SKM-1 (cell line): ENCODE results near the gene CPT1A.

Experiments used
- DNase-seq: peaks from one replicate; lab custom pipeline; 2025; ENCODE audit not compliant: unreplicated experiment; lab: John Stamatoyannopoulos, UW

The CPT1A gene

DNA sequence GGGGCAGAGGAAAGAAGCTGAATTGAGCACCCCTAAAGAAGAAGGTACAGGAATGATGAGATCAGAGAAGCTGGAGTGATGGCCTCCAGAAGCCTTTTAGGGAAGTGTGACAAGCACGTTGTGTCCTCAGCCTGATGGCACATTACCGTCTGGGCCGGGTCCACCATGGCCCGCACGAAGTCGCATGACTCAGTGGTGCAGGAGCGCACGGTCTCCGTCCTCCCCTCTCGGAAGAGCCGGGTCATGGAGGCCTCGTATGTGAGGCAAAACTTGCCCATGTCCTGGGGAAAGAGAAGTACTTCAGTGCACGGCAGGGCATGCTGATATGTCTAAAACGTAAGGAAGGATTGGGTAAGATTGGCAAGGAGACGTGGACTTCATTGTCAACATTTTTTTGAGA, 79.2 kb downstream of the CPT1A start:
- DNase-seq: no peak

DNA sequence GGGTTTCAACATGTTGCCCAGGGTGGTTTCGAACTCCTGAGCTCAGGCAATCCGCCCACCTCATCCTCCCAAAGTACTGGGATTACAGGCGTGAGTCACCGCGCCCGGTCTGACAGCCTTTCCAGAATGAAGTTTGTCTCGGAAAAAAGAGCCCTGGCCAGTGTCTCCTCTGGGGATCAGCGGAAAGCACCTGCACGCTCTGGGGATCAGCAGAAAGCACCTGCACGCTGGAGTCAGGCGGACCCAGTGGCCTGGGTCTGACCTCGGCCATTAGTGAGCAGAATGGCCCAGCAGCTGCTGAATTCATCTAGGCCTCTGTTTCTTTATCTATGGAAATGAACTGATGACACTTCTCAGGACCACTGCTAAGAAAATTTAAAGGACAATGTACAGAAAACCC, 79.9 kb downstream of the CPT1A start:
- no peak for DNase-seq

DNA sequence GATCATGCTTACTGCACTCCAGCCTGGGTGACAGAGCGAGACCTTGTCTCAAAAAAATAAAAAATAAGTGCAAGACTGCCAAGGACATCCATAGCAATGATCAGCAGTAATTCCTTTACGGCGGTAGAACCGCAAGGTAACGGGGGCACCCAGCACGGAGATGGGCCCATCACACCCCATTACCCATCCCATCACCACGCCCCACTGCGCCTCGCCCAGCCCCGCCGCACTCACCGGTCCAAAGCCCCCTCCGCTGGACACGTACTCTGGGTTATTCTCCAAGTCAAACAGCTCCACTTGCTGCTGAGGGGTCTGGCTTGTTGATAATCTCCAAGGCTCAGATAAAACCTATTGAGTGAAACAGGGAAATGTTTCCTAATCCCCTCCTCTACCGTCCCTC, 81.7 kb downstream of the CPT1A start:
- no peak for DNase-seq

DNA sequence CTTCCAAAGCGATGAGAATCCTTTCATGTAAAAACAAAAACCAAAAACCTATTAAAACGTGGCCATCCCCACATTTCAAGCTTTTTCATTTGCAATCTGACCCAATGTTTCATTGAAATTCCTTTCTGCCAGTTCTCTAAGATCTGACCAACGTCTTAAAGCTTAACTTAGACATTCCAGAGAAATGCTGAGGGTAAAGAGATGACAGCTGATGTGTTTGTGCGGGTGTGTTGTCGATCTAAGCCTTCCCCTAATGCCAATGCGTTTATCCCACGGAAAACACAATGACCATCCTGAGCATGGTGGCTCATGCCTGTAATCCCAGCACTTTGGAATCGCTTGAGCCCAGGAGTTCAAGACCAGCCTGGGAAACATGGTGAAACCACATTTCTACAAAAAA, 84.0 kb downstream of the CPT1A start:
- DNase-seq: no peak

DNA sequence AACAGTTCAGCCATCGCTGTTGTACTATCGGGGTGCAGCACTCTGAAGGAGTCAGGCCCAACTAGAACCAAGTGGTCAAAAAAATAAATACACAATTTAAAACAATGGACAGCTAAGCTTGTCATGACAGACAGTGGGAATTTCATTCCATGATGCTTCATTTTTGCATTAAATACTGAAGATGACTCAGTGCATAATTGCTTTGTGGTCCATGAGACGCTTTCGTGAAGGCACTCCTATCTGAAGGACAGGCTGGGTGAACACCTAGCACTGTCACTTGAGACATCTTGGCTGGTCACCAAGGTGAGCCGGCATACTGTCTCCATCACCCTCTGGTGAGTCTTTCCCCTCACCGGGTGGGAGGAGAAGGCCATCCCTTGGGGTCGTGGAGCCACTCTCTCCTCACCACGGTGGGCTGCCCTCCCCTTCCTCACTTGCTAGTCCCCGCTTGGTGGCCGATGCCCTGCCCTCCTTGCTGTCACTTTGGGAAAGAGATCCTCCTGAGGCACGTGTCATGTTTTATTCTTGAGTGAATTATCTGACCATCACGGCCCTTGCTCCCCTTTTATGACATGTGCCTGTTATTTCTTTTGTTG, 85.4 kb downstream of the CPT1A start:
- DNase-seq: no peak

DNA sequence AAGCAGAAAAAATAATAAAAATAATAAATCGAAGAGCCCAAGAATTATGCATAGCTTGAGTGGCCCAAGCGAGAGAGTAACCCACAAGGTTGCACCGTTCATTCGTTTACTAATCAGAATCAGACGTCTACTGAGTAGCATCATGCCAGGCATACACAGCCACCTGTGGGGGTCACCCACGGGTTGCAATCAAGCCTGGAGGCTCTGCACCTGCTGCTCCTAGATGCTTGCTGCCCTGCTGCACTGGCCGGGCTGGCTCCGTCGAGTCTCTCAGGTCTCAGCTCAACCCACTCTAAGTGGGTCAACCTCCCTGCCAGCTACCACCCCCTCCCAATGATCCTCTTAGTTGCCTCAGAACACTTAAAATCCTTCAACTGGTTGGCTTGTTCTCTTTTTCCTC, 88.4 kb downstream of the CPT1A start:
- no peak for DNase-seq

DNA sequence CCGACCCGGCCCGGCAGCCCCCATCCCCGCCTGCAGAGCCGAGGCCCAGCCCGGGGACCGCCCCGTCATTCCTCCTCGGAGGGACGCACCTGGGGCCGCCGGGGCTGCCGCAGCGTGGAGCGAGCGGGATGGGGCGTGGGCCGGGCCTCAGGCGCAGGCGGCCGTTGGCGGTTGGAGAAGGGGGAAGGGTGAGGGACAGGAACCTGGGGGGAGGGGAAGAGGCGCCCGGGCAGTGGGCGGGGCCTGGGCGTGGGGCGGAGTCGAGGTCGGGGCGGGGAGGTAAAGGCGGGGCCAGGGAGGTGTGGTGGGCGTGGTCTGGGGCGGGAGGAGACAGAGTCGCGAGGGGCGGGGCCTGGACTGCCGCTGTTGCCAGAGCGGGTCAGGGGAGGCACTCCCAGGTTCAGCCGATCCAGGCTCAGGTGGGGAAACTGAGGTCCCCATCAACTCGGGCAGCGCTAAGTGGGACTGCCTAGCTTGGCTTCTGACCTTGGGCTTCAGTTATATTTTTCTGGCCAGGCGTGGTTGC, 90.3 kb downstream of the CPT1A start, which contains the start of gene TESMIN:
TSS of gene TESMIN (minus strand) at position 190 of the 526 bp plus-strand sequence. CDS start 860 bp downstream, outside the sequence.
- peak; percentile 86 for DNase-seq

DNA sequence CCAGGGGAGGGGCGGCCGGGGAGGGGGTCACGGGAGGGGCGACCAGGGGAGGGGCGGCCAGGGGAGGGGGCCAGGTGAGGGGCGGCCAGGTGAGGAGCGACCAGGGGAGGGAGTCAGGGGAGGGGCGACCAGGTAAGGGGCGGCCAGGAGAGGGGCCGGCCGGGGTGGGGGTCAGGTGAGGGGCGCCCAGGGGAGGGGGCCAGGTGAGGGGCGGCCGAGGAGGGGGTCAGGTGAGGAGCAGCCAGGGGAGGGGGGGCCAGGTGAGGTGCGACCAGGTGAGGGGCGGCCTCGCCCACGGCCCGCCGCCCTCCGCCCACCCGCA, 90.8 kb downstream of the CPT1A start:
- no peak for DNase-seq

DNA sequence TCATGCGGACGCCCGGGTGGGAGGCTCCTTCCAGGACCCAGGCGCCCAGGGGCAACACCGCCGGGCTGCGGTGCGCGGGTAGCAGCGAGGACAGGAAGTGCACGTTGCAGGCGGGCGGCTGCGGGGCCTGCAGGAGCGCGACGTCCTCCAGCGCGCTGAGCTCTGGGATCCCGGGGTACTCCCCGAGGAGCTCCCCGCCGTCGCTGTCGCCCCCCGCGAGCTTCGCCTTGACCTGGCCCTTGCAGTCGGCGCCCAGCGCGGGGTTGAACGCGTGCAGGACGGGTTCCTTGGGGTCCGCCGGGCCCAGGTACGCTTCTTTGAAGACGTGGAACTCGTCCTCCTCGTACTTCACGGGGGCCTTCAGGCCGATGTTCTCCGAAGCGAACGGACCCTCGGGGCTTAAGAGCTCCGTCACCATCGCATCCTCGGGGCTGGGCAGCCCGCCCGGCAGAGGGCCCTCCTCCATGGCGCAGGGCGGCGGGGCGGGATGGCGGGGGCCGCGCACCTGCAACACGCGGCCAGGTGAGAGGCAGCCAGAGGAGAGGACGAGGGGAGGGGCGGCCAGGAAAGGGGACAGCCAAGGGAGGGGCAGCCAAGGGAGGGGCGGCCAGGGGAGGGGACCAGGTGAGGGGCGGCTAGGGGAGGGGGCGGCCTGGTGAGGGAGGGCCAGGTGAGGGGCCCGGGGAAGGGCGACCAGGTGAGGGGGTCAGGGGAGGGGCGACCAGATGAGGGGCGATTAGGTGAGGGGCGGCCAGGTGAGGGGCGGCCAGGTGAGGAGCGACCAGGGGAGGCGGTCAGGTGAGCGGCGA, 91.3 kb downstream of the CPT1A start:
- no peak for DNase-seq

DNA sequence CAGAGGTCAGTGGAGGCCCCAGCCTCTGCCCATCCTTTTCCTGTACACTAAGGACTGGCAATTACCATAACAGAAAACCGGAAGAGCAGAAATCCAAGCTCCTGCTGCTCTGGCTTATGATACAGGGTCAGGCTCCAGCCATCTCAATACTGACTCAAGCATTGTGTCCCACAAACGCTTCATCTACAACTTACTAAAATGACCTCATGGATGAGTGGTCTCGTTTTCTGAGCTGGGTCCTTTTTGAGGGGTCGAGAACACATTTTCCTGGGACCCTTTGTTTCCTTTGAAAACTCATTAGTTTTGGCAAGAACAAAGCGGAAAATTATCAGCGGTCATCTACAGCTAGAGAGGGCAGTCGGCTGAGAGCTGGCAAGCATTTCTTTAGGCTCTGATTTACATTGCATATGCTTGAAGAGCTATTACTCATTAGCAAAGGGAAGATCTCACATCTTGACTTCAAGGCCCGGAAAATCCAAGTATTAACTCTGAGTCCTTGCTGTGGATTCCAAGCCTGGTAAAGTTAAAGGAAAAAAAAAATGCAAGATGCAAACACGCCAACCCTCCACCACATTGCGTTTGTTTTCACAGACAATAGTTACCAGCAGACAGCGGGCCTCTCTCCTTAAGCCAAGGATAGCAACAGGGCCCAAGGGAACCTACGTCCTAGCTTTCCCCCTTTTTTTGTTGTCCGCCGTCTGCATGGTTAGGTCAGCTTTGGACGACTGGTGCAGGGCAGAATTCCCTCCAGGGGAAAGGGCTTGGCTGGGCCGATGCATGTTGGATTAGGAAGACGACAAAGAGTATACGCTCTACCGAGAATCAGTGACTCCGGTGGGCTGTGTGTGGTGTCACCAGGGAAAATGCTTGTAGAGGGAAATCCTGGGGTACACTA, 92.2 kb downstream of the CPT1A start:
- DNase-seq: peak; percentile 14

DNA sequence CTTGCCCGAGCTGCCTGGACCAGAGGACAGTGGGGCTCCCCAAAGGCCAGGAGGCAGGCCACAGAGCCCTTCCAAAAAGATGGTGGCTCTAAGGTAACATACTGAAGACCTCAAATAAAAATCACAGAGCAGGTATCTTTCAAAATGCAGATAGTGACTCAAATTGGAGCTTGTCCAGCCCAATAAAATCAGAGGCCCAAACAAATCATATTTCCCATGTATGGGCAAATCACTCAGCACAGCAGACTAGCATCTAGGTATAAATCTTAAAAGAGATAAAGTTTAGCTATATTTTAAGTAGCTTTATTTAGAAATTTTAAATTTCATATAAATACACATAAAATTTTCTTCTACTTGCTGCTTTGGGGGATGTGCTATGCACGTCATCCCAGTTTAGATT, 93.7 kb downstream of the CPT1A start:
- DNase-seq: no peak

DNA sequence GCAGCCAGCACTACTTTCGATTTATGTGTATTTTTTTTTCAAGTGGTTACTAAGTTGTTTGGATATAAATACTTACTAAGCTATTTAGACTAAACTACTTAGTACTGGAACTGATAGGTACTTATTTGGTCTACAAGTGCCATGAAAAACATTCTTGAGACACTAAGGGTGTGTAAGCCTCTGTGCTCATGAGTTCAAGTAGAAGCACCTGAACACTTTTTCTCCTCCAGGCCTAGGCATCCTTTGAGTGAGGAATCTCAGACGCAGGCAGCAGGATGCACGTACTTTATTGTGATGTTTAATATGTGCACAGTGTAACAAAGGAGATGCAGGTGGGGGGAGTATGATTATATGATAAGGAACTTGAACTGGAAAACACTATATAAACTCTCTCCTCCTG, 98.2 kb downstream of the CPT1A start:
- no peak for DNase-seq

DNA sequence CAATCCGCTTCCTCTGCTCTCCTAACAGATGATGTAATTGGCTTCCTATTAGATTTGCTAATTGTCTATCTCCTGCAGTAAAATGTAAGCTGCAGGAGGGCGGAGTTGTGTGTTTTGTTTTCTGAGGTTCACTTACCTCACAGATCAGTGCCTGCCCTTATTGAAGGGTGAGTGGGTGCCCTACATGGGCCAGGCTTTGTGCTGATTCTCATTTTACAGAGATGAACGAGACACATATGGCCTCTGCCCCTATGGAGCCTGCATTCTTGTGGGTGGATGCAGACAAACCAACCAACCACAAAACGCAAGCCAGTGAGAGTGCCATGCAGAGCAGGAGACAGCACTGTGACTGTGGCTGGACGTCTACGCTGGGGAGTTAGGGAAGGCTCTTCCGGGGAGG, 100.3 kb downstream of the CPT1A start:
- no peak for DNase-seq

DNA sequence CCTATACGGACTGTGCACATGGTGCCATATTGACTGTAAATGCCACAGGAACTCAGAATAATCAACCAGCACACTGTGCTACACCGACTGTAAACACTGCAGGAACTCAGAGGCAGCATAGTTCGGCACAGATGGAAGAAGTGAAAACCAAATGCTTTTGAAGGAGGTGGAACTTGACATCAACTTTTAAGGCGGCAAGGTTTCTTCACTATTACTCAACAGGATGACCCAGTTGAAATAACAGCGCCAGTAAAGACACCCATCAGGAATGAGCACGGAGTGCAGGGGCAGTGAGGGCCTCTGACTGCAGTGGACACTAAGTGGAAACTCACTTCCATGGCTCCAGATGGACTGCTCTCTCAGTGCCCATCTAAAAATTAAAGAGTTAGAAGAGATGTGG, 106.1 kb downstream of the CPT1A start:
- peak; percentile 56 for DNase-seq

DNA sequence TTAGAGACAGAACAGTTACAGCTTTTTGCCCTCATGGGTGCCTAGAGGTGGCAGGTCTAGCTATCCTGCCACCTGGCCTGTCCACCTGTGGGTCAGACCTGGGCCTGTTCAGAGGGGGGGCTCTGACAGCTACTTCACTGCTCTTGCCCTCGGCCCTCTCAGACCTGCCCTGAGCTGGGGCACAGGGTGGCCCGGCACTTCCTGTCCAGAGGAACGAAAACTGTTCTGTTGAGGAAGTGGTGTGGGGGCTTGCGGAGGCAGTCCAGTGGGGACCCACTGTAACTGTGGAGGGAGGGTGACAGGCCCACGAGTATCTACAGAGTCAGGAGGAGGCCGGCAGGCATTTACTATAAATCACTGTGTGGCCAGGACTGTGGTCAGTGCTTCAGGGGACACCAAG, 106.6 kb downstream of the CPT1A start:
- no peak for DNase-seq

DNA sequence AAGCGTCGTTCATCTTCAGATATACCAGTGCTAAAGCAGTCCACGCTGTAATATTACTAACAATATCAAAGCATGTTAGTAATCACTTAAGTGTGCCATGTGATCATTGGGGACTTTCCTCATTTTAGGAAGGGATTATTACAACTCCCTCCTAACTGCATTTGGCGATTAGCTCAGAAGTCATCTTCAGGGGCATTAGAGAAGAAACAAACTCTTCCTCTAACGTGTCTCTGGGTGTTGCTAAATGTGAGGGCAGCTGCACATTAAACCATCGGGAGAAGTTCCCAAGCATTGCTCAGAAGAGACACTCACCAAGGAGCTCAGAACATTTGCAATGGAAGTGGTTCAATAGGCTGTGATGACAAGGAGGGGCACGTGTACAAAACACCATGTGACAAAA, 107.6 kb downstream of the CPT1A start:
- DNase-seq: no peak

DNA sequence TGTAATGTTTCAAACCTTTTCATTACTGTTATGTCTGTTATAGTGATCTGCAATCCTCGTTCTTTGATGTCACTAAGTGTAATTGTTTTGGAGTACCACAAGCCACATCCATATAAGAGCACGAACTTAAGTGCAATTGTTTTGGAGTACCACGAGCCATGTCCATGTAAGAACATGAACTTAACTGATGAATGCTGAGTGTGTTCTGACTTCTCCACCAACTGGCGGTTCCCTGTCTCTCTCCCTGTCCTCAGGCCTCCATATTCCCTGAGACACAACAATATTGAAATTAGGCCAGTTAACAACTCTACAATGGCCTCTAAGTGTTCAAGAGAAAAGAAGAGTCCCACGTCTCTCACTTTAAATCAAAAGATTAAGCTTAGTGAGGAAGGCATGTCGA, 113.9 kb downstream of the CPT1A start:
- DNase-seq: no peak

DNA sequence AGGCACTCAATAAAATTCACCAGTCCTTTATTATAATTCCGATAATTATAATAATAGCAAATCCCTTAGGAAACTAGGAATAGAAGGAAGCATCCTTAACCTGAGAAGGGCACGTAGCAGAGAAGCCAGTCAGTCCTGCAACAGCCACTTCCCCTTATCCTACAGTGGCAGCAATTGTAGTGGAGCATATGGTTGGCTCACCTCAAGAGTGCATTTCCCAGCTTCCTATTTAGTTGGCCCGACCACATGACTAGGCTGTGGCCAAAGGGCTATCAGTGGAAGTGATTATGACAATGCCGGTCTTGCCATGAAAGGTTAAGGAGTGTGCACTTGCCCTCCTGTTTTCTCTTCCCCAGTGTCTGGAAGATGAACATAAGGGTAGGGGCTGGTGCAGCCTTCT, 117.4 kb downstream of the CPT1A start:
- peak; percentile 21 for DNase-seq

DNA sequence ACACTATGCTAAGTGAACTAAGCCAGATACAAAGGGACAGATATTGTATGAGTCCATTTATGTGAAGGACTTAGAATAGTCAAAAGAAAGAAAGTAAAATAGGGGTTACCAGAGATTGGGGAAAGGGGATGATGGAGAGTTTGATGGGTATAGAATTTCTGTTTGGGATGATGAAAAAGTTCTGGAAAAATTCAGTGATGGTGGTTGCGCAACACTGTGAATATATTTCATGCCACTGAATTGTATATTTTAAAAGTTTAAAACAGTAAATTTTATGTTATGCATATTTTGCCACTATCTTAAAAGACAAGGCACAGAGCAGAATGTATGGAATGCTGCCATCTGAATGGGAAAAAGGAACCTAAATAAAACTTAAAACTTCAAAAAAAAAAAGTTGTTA, 119.6 kb downstream of the CPT1A start:
- no peak for DNase-seq

DNA sequence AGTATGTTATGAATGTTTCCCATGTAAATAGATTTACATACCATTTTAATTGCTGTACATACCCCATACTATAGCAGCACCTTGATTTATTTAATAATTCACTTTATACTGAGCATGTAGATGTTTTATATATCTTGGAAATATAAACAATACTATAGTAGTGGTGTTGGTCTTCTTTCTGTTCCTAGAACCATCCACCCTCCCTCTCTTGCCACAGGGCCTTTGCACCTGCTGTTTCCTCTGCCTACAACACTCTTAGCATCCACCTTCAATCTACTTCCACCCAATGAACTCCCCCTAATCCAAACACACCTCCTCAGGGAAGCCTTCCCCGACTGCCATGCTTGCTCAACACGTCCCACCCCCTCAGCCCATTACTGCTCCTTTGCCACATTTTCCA, 120.6 kb downstream of the CPT1A start:
- DNase-seq: no peak

DNA sequence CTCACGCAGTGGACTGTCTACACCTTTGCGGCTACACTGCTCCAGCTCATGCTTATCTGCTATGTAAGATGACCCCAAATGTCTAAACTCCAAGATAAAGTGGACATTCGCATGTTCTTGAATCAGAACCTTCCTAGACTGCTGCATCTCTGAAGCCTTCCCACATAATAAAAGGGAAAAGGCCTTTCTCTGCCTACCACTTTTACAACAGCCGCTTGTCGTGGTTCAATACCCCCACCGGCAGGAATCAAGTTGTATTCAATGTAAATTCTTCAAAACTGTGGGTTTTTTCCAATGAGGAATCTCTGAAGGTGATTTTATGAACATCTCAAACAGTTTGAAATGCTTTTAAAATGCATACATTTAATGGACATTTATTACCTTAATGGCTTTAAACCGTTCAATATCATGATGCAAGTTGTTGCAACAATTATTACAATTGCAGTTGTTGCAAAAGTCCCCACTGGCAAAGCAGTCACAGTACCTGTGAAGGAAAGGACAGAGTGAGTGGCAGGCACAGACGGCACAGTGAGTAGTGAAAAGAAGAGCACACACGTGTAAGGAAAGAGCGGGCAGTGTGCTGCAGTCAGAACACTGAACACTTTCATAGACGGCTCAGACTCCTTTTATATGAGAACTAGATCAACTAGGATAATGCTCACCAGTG, 126.1 kb downstream of the CPT1A start:
- DNase-seq: no peak
